Measurements from ENCODE around the gene MGAT4A.
A peak's percentile ranks its signal among the peaks of the same experiment; 100 is the strongest.

Gene MGAT4A

GRCh38 chr2:98731041-98731893 is at the start of gene MGAT4A:
MGAT4A (minus strand) TSS chr2:98731132; CDS start chr2:98726332, 4,800 bp downstream.
- peak; percentile 93 for DNase-seq (ENCODE audit: low spot score)
- no peak for TF ChIP-seq CTCF (IDR thresholded peaks at IDR 0.05; ENCODE audit: extremely low read depth, insufficient read depth, missing control alignments)
- in situ Hi-C loops (cut with MboI; ENCODE audit: low pct_unique_long_range_greater_than_20kb, low sequenced_read_pairs, unreplicated experiment), result no loop called here

- no peak for DNase-seq (ENCODE audit: low spot score)
- TF ChIP-seq CTCF (IDR thresholded peaks at IDR 0.05; ENCODE audit: extremely low read depth, insufficient read depth, missing control alignments), result no peak
- in situ Hi-C loops (cut with MboI; ENCODE audit: low pct_unique_long_range_greater_than_20kb, low sequenced_read_pairs, unreplicated experiment), result no loop called here
Measured at GRCh38 chr2:98778741-98779483, 48.0 kb upstream of the MGAT4A start.

- no peak for TF ChIP-seq CTCF (IDR thresholded peaks at IDR 0.05; ENCODE audit: extremely low read depth, insufficient read depth, missing control alignments)
- in situ Hi-C loops (cut with MboI; ENCODE audit: low pct_unique_long_range_greater_than_20kb, low sequenced_read_pairs, unreplicated experiment), result no loop called here
- DNase-seq (ENCODE audit: low spot score), result no peak
Measured at GRCh38 chr2:98778151-98778550, 47.2 kb upstream of the MGAT4A start.

GRCh38 chr2:98777710-98778109 is 46.8 kb upstream of the MGAT4A start:
- no peak for DNase-seq (ENCODE audit: low spot score)
- in situ Hi-C loops (cut with MboI; ENCODE audit: low pct_unique_long_range_greater_than_20kb, low sequenced_read_pairs, unreplicated experiment), result no loop called here
- no peak for TF ChIP-seq CTCF (IDR thresholded peaks at IDR 0.05; ENCODE audit: extremely low read depth, insufficient read depth, missing control alignments)

GRCh38 chr2:98777076-98777475 is 46.1 kb upstream of the MGAT4A start:
- no peak for TF ChIP-seq CTCF (IDR thresholded peaks at IDR 0.05; ENCODE audit: extremely low read depth, insufficient read depth, missing control alignments)

GRCh38 chr2:98776136-98776535 is 45.2 kb upstream of the MGAT4A start:
- no peak for DNase-seq (ENCODE audit: low spot score)
- no peak for TF ChIP-seq CTCF (IDR thresholded peaks at IDR 0.05; ENCODE audit: extremely low read depth, insufficient read depth, missing control alignments)
- in situ Hi-C loops (cut with MboI; ENCODE audit: low pct_unique_long_range_greater_than_20kb, low sequenced_read_pairs, unreplicated experiment), result no loop called here

More at GRCh38 chr2:98777076-98777475, 46.1 kb upstream of the MGAT4A start:
- in situ Hi-C loops (cut with MboI; ENCODE audit: low pct_unique_long_range_greater_than_20kb, low sequenced_read_pairs, unreplicated experiment), result no loop called here
- DNase-seq (ENCODE audit: low spot score), result no peak

Measured in GM13977 (cell line).